Heart right ventricle (tissue), 16 donors: ENCODE data around the gene STIM2. TPM values are rescaled to one million over a fixed set of nuclear protein-coding genes. Genes with fewer than 3 reads are reported as not detected.

Experiments
- ATAC-seq, 8 donors: fragments of 200-7000 bp; cut with Tn5 transposase; one replicate each; pipeline ENCODE4 v1.9.1; 2020; ENCODE audit warnings: mild to moderate bottlenecking in 8 of 8, moderate library complexity in 8 of 8, moderate number of reproducible peaks in 1 of 8
- DNase-seq, 2 donors: peaks; one replicate each; pipeline ENCODE4 v3.0.0-alpha.2; 2020
- H3K27ac ChIP-seq, 10 donors: fragments of 200-600 bp; sonication (generic) in 2 of 10; one replicate each; pipeline versions ENCODE4 v1.5.0 to v1.8.0; 2020 to 2022; ENCODE audit warnings: mild to moderate bottlenecking in 3 of 10
- H3K27me3 ChIP-seq, 7 donors: fragments of 200-600 bp; one replicate each; pipeline ENCODE4 v1.8.0; 2021 to 2022; ENCODE audit warnings: mild to moderate bottlenecking in 2 of 7
- H3K36me3 ChIP-seq, 9 donors: fragments of 200-600 bp; sonication (generic) in 1 of 9; one replicate each; pipeline versions ENCODE4 v1.5.0 to v1.8.0; 2020 to 2022; ENCODE audit warnings: mild to moderate bottlenecking in 2 of 9
- H3K4me1 ChIP-seq, 9 donors: fragments of 200-600 bp; sonication (generic) in 1 of 9; one replicate each; pipeline versions ENCODE4 v1.5.0 to v1.8.0; 2020 to 2022; ENCODE audit warnings: mild to moderate bottlenecking in 4 of 9
- H3K4me3 ChIP-seq, 10 donors: fragments of 200-600 bp; sonication (generic) in 2 of 10; one replicate each; pipeline versions ENCODE4 v1.5.0 to v1.8.0; 2020 to 2022; ENCODE audit warnings: mild to moderate bottlenecking in 7 of 10, moderate library complexity in 2 of 10
- H3K9me3 ChIP-seq, 11 donors: fragments of 200-600 bp in 10 of 11; sonication (generic) in 2 of 11; one replicate each; pipeline versions ENCODE4 v1.5.0 to v1.8.0; 2013 to 2022; ENCODE audit warnings: mild to moderate bottlenecking in 2 of 11, control low read depth in 1 of 11, moderate library complexity in 1 of 11
- WGBS, 2 donors: extraction: QIAGEN DNeasy Blood & Tissue Kit; methylation state at CpG; one replicate each; pipeline ENCODE4 v1.1.7; 2013; ENCODE audit warnings: inconsistent platforms in 1 of 2; 5-methylcytosine and 5-hydroxymethylcytosine counted together
- intact Hi-C, 10 donors: fragments of 100-400 bp; cut with DNase I; formaldehyde crosslinking; loops; one replicate each; pipeline versions ENCODE4 v1.11.1 to v1.14.2; 2022
- polyA plus RNA-seq, 2 donors: library from polyadenylated mRNA; stranded (reverse); fragments of 200-250 nt; gene quantifications; one replicate each; pipeline ENCODE4 v1.2.3, GENCODE V29; 2013
- total RNA-seq, 10 donors: library from RNA; stranded (reverse); fragmentation: NEBNext Ultra II Directional in 3 of 10; extraction: Animal tissue kit (Norgen Biotek cat#: 25700) in 3 of 10; gene quantifications; one replicate each; pipeline versions ENCODE4 v1.2.1 to v1.2.4, GENCODE V29; 2021 to 2023
- TF ChIP-seq, protein P1 (sequence below), 9 donors: fragments of 200-600 bp; sonication (generic) in 2 of 9; IDR thresholded peaks; one replicate each; pipeline versions ENCODE4 v1.5.0 to v1.8.0; 2021 to 2022; ENCODE audit warnings: antibody characterized with exemption in 9 of 9, mild to moderate bottlenecking in 5 of 9, moderate library complexity in 1 of 9
- donor health status: Arrhythmogenic right ventricular cardiomyopathy.
- donor health status: ischemic (EF 13 %, LVEDD 7.1; RV severe dilation, severe dysfunction).
- donor health status: healthy with polysubstance abuse.
- donor health status: DM: no; HTN: yes; CAD: no.
- donor health status: DM: no; HTN: no; CAD: no.
- donor health status: ischemic (EF 25% LVEDD 6.9; RV normal size, moderate dysfunction).
- donor health status: ischemic (EF 25% LVEDD 5.7; RV mildly dilated, moderate dysfunction).
- donor health status: healthy.
- donor health status: DM: yes; HTN: yes; CAD: no.
- donor health status: Ischemic cardiomyopathy.
- donor health status: ischemic (EF 35%, LVEDD 5.7; RV mildly dilated, moderate dysfunction).
- donor health status: nonischemic (EF 11% LVEDD 7.7; RV severe dilation, severe dysfunction).
- donor health status: DM: yes; HTN: yes; CAD: no.
- donor health status: PGD.
- donor health status: ischemic (EF 29% LVEDD 5.4; RV normal size, mild dysfunction).
- donor health status: nonischemic (EF 23%, LVEDD 6.1; RV moderate dilation, normal function).

The STIM2 gene
- total and polyA plus RNA-seq, 12 donors: 5.2 to 13.5 (median 9.6) TPM

DNA sequence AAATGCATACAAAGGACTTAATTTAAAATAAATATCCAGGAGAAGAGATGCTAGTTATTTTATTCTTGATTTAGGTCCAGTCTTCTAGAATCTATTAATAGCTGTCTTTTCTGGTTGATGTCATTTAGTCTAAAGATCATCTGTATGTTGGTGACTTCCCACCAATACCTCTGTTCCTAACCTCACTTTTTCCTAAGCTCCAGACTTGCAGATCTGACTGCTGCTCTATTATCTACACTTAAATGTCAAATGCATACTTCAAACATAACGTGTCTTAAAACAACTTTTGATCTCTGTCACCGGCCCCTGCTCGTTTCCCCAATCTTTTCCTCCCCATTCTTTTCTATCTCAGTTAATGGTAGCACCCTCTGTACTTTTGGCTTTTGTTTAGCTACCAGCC is 133.3 kb downstream of the STIM2 start:
- peak overlapping the region in 5 of 10 donors; percentile 18 to 64 (median 38) for H3K27ac ChIP-seq
- 40 to 50% methylated on average over 3 of the region's 3 CpGs for WGBS, 2 donors
- TF ChIP-seq, protein P1, sequence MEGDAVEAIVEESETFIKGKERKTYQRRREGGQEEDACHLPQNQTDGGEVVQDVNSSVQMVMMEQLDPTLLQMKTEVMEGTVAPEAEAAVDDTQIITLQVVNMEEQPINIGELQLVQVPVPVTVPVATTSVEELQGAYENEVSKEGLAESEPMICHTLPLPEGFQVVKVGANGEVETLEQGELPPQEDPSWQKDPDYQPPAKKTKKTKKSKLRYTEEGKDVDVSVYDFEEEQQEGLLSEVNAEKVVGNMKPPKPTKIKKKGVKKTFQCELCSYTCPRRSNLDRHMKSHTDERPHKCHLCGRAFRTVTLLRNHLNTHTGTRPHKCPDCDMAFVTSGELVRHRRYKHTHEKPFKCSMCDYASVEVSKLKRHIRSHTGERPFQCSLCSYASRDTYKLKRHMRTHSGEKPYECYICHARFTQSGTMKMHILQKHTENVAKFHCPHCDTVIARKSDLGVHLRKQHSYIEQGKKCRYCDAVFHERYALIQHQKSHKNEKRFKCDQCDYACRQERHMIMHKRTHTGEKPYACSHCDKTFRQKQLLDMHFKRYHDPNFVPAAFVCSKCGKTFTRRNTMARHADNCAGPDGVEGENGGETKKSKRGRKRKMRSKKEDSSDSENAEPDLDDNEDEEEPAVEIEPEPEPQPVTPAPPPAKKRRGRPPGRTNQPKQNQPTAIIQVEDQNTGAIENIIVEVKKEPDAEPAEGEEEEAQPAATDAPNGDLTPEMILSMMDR (IDR thresholded peaks at IDR 0.05): no peak
- peaks cover 5 to 39% (median 30%) of the 10 kb centered on the region in 9 donors for H3K4me1 ChIP-seq
- intact Hi-C loops: loop anchor here in 5 of 10 donors (5.0 to 10.0 kb wide), 3 partner anchors 127 to 132 kb away; partner anchors contain the start of gene STIM2 (in 4 of the 5)
- H3K4me3 ChIP-seq: no peak overlapping the region
- DNase-seq (no peak), ATAC-seq (no peak)
- H3K36me3 ChIP-seq: no peaks in the 10 kb centered on the region
- peaks cover 0 to 14% (median 0%) of the 10 kb centered on the region in 11 donors for H3K9me3 ChIP-seq
- no peaks in the 10 kb centered on the region for H3K27me3 ChIP-seq

DNA sequence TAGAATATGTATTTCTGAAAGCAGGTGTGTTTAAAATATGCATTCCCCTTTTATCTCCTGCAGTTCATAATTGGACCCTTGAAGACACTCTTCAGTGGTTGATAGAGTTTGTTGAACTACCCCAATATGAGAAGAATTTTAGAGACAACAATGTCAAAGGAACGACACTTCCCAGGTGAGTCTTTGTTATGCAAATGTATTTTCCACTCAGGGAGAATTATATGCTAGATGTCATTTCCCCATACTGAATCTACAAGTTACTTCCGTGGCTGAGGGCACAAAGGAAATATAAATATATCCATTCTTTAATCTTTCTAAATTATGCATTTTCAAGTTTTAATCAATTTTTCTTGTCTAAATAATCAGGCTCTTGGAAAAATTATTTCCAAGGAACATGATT is 134.7 kb downstream of the STIM2 start:
- intact Hi-C loops: loop anchor here in 1 of 10 donors (10.0 kb wide), 1 partner anchor 131 kb away; the partner anchor contains the start of gene STIM2
- Histone ChIP-seq H3K4me1 (peaks cover 5 to 39% (median 30%) of the 10 kb centered on the region in 9 donors), H3K27ac (no peak overlapping the region), H3K36me3 (no peaks in the 10 kb centered on the region), H3K4me3 (no peak overlapping the region), H3K27me3 (no peaks in the 10 kb centered on the region), H3K9me3 (peaks cover 0 to 9% (median 0%) of the 10 kb centered on the region in 11 donors)
- no peak for ATAC-seq
- TF ChIP-seq, protein P1 (IDR thresholded peaks at IDR 0.05): no peak
- 93 to 94% methylated on average over 2 of the region's 2 CpGs for WGBS, 2 donors
- DNase-seq: no peak

DNA sequence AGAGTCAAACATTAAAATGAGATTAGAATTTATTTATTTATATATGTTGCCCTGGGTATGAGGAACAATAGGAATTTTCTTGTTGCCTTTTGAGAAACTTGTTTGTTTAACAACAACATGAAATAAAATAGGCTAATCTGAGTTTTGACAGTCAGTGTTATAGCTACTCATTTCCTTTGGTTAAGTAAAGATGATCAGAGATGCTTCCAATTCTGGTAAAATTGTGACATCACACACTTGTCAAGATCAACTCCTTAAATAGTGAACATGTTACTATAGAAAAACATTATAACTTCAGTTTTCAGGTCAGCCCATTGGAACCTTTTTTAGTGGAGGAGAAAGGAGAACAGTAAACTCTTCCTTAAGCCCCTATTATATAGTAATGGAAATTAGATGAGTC is 136.1 kb downstream of the STIM2 start:
- no peaks in the 10 kb centered on the region for H3K27me3 ChIP-seq
- no peak for ATAC-seq
- no peaks in the 10 kb centered on the region for H3K9me3 ChIP-seq
- no peak overlapping the region for H3K27ac ChIP-seq
- H3K36me3 ChIP-seq: no peaks in the 10 kb centered on the region
- peaks cover 5 to 38% (median 30%) of the 10 kb centered on the region in 9 donors for H3K4me1 ChIP-seq
- TF ChIP-seq, protein P1 (IDR thresholded peaks at IDR 0.05): no peak
- DNase-seq: no peak
- intact Hi-C loops: loop anchor here in 1 of 10 donors (10.0 kb wide), 1 partner anchor 132 kb away; the partner anchor contains the start of gene STIM2
- H3K4me3 ChIP-seq: no peak overlapping the region

DNA sequence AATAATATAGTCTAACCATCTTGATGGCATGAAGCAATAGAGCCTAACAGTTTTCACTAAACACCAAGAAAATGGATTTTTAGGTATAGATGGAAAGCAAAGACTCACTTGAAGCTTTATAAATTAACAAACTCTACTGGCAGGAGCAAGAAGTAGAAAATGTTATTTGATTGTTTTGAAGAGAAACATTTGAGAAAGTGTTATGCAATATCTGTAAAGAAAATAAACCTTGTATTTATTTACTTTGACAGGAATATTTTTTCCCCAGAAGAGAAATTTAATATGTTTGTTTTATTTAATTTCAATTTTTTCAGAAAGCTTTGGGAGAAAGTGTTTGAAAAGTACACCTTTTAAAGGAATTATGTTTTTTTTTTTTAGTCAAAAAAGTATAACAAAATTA is 139.0 kb downstream of the STIM2 start:
- no peaks in the 10 kb centered on the region for H3K27me3 ChIP-seq
- H3K36me3 ChIP-seq: peaks cover 0 to 22% (median 0%) of the 10 kb centered on the region in 9 donors
- intact Hi-C loops: loop anchor here in 7 of 10 donors (10.0 kb wide), 4 partner anchors 135 to 665 kb away; partner anchors contain the start of gene STIM2 (in 4 of the 7)
- H3K4me1 ChIP-seq: peaks cover 0 to 8% (median 4%) of the 10 kb centered on the region in 9 donors
- H3K9me3 ChIP-seq: no peaks in the 10 kb centered on the region
- TF ChIP-seq, protein P1 (IDR thresholded peaks at IDR 0.05): no peak
- DNase-seq: no peak
- ATAC-seq: no peak
- no peak overlapping the region for H3K27ac ChIP-seq
- H3K4me3 ChIP-seq: no peak overlapping the region
